Body of pancreas (tissue), 4 donors: ENCODE results near the gene KRT3.

Source experiments
- POLR2A ChIP-seq, 3 donors: fragments of 450-650 bp; IDR thresholded peaks; one replicate each; pipeline ENCODE4 v1.6.1; 2016; ENCODE audit warnings: antibody characterized with exemption in 3 of 3, mild to moderate bottlenecking in 2 of 3
- TF ChIP-seq, protein P1 (sequence below), 7 experiments: fragments of 450-650 bp in 4 of 7; fragments of 200-600 bp in 3 of 7; sonication (generic) in 3 of 7; IDR thresholded peaks; one replicate each; pipeline ENCODE4 v1.5.1; 2016 to 2019; ENCODE audit warnings: antibody characterized with exemption in 7 of 7

- TF ChIP-seq, protein P1, sequence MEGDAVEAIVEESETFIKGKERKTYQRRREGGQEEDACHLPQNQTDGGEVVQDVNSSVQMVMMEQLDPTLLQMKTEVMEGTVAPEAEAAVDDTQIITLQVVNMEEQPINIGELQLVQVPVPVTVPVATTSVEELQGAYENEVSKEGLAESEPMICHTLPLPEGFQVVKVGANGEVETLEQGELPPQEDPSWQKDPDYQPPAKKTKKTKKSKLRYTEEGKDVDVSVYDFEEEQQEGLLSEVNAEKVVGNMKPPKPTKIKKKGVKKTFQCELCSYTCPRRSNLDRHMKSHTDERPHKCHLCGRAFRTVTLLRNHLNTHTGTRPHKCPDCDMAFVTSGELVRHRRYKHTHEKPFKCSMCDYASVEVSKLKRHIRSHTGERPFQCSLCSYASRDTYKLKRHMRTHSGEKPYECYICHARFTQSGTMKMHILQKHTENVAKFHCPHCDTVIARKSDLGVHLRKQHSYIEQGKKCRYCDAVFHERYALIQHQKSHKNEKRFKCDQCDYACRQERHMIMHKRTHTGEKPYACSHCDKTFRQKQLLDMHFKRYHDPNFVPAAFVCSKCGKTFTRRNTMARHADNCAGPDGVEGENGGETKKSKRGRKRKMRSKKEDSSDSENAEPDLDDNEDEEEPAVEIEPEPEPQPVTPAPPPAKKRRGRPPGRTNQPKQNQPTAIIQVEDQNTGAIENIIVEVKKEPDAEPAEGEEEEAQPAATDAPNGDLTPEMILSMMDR (IDR thresholded peaks at IDR 0.05) = no peak
- no peak for TF ChIP-seq POLR2A (IDR thresholded peaks at IDR 0.05)
Measured at GRCh38 chr12:52814710-52815155, 18.8 kb upstream of the KRT3 start.
